A549 (cell line): ENCODE measurements around the gene SCAMP3. TPM values are rescaled to one million over a fixed set of nuclear protein-coding genes. Genes with fewer than 3 reads are reported as not detected.

Experiments
- ATAC-seq, 2 experiments: fragments of 200-7000 bp in 1 of 2; fragments of >200 bp in 1 of 2; cut with Nextera tagmentation in 1 of 2; cut with Tn5 transposase in 1 of 2; 3 replicates each; pipeline versions ENCODE4 v1.8.0 to v1.9.1; 2018 to 2020; ENCODE audit warnings: mild to moderate bottlenecking in 1 of 2, moderate library complexity in 1 of 2
- CTCF ChIA-PET: fragments of 300-600 bp; sonication (Branson Sonifier 250); formaldehyde crosslinking; extraction: SDS; loops from one replicate; lab custom pipeline; 2021; ENCODE audit warnings: antibody characterized with exemption, inconsistent platforms; lab: Yijun Ruan, JAX
- POLR2A ChIA-PET: fragments of 350-600 bp; formaldehyde crosslinking; extraction: SDS; loops from one replicate; lab custom pipeline; 2021; ENCODE audit warnings: antibody characterized with exemption, inconsistent platforms; lab: Yijun Ruan, JAX
- DNase-seq, 2 experiments: peaks; one replicate each; pipeline versions ENCODE4 v3.0.0 to v3.0.0-alpha.2; 2011 to 2016; ENCODE audit warnings: low read depth in 1 of 2, low spot score in 1 of 2
- FAIRE-seq: peaks from 2 replicates; lab custom pipeline; 2011; peaks lifted over from hg19 to GRCh38; lab: Jason Lieb, UNC
- H3K27ac ChIP-seq, 2 experiments: fragments of >200 bp; sonication (Bioruptor Twin); formaldehyde crosslinking; 3 replicates each; pipeline ENCODE4 v1.5.1; 2016 to 2017
- H3K4me1 ChIP-seq: fragments of >200 bp; sonication (Bioruptor Twin); formaldehyde crosslinking; 3 replicates; pipeline ENCODE4 v1.6.1; 2016
- H3K4me2 ChIP-seq: fragments of >200 bp; sonication (Bioruptor Twin); formaldehyde crosslinking; 3 replicates; pipeline ENCODE4 v1.6.1; 2016
- H3K4me3 ChIP-seq: fragments of >200 bp; sonication (Bioruptor Twin); formaldehyde crosslinking; 3 replicates; pipeline ENCODE4 v1.5.1; 2016
- H3K9me3 ChIP-seq: fragments of >200 bp; sonication (Bioruptor Twin); formaldehyde crosslinking; 3 replicates; pipeline ENCODE4 v1.6.1; 2016
- BHLHE40 ChIP-seq: IDR thresholded peaks from 2 replicates; pipeline ENCODE4 v1.6.1; 2012; ENCODE audit warnings: low read depth, low read length, inconsistent platforms
- CHD2 ChIP-seq: fragments of 150-350 bp; IDR thresholded peaks from 2 replicates; pipeline ENCODE4 v1.6.1; 2014; ENCODE audit warnings: low read length; ENCODE audit not compliant: partially characterized antibody
- E2F6 ChIP-seq: IDR thresholded peaks from 2 replicates; pipeline ENCODE4 v1.6.1; 2012; ENCODE audit warnings: low read depth, borderline replicate concordance
- ESRRA ChIP-seq: fragments of 150-350 bp; IDR thresholded peaks from 2 replicates; pipeline ENCODE4 v1.6.1; 2014; ENCODE audit warnings: mild to moderate bottlenecking, low read length, borderline replicate concordance
- FOXS1 ChIP-seq: fragments of 250-450 bp; sonication (Bioruptor Pico); IDR thresholded peaks from 2 replicates; pipeline ENCODE4 v1.5.0; 2020; ENCODE audit warnings: mild to moderate bottlenecking, moderate library complexity
- HEYL ChIP-seq: fragments of 250-450 bp; sonication (Bioruptor Pico); IDR thresholded peaks from 2 replicates; pipeline ENCODE4 v1.8.0; 2021; ENCODE audit warnings: mild to moderate bottlenecking, moderate library complexity
- HMGXB4 ChIP-seq: fragments of 250-450 bp; sonication (Bioruptor Pico); IDR thresholded peaks from 2 replicates; pipeline ENCODE4 v1.5.0; 2021; ENCODE audit warnings: mild to moderate bottlenecking, moderate library complexity, borderline replicate concordance
- HOXA7 ChIP-seq: fragments of 250-450 bp; sonication (Bioruptor Pico); IDR thresholded peaks from 2 replicates; pipeline ENCODE4 v1.5.0; 2020; ENCODE audit warnings: mild to moderate bottlenecking, moderate library complexity
- HOXB13 ChIP-seq: fragments of 250-450 bp; sonication (Bioruptor Pico); IDR thresholded peaks from 2 replicates; pipeline ENCODE4 v1.5.0; 2020; ENCODE audit warnings: low read depth, mild to moderate bottlenecking, moderate library complexity
- HOXB5 ChIP-seq: fragments of 250-450 bp; sonication (Bioruptor Pico); IDR thresholded peaks from 2 replicates; pipeline ENCODE4 v1.5.0; 2020; ENCODE audit warnings: mild to moderate bottlenecking, moderate library complexity
- MAFK ChIP-seq: fragments of 450-650 bp; IDR thresholded peaks from 2 replicates; pipeline ENCODE4 v1.6.1; 2014; ENCODE audit not compliant: partially characterized antibody
- PHF8 ChIP-seq: fragments of 200-600 bp; sonication (generic); IDR thresholded peaks from 2 replicates; pipeline ENCODE4 v1.6.1; 2016; ENCODE audit warnings: low read depth, mild to moderate bottlenecking, antibody characterized with exemption, moderate library complexity, borderline replicate concordance
- POLR2AphosphoS2 ChIP-seq: conservative IDR thresholded peaks from 2 replicates; pipeline ENCODE4 v1.6.1; 2012; ENCODE audit warnings: low read length, improper control_type of control experiment, inconsistent platforms
- RARB ChIP-seq: fragments of 250-450 bp; sonication (Bioruptor Pico); IDR thresholded peaks from 2 replicates; pipeline ENCODE4 v1.8.0; 2021; ENCODE audit warnings: mild to moderate bottlenecking, moderate library complexity
- REST ChIP-seq: fragments of 200-600 bp; sonication (generic); IDR thresholded peaks from 2 replicates; pipeline ENCODE4 v1.6.1; 2016; ENCODE audit warnings: antibody characterized with exemption, mild to moderate bottlenecking, moderate library complexity
- RFX5 ChIP-seq: fragments of 450-650 bp; IDR thresholded peaks from 2 replicates; pipeline ENCODE4 v1.7.1; 2014; ENCODE audit warnings: antibody characterized with exemption, mild to moderate bottlenecking, moderate library complexity
- SMC3 ChIP-seq: fragments of >200 bp; sonication (Bioruptor Twin); formaldehyde crosslinking; IDR thresholded peaks from 3 replicates; pipeline ENCODE4 v1.6.1; 2018; ENCODE audit warnings: inconsistent platforms
- SREBF2 ChIP-seq: fragments of 450-650 bp; IDR thresholded peaks from 2 replicates; pipeline ENCODE4 v1.6.1; 2014; ENCODE audit warnings: mild to moderate bottlenecking, moderate library complexity
- TP53 ChIP-seq: fragments of 250-450 bp; sonication (Bioruptor Pico); IDR thresholded peaks from 2 replicates; pipeline ENCODE4 v1.5.0; 2021; ENCODE audit warnings: mild to moderate bottlenecking, moderate library complexity
- WGBS: methylation state at CpG from one replicate; pipeline ENCODE4 v1.1.6; 2017; ENCODE audit errors: missing lambda C conversion rate; 5-methylcytosine and 5-hydroxymethylcytosine counted together
- polyA plus RNA-seq, 4 experiments: library from polyadenylated mRNA; depleted of rRNA in 3 of 4; stranded (reverse); fragments of >200 nt; fragmentation: RNase III in 1 of 4; extraction: RNeasy Plus Mini Kit Qiagen cat#74134 plus additional on column Dnase treatment in 1 of 4; gene quantifications; 2 replicates in 3 of 4; 3 replicates in 1 of 4; pipeline ENCODE4 v1.2.3, GENCODE V29; 2011 to 2017
- TF ChIP-seq, protein P1 (sequence below): fragments of 250-450 bp; sonication (Bioruptor Pico); IDR thresholded peaks from 2 replicates; pipeline ENCODE4 v1.5.0; 2020; ENCODE audit warnings: low read depth, mild to moderate bottlenecking, moderate library complexity
- TF ChIP-seq, protein P2 (sequence below): fragments of >200 bp; sonication (Bioruptor Twin); formaldehyde crosslinking; IDR thresholded peaks from 2 replicates; pipeline ENCODE4 v1.6.1; 2016
- TF ChIP-seq, protein P3 (sequence below): fragments of 450-650 bp; IDR thresholded peaks from 2 replicates; pipeline ENCODE4 v1.6.1; 2014; ENCODE audit warnings: antibody characterized with exemption

SCAMP3 gene
- polyA plus RNA-seq, 2 of the 4 experiments (the other 2 are of a cell fraction): 75.9 to 135 TPM

DNA sequence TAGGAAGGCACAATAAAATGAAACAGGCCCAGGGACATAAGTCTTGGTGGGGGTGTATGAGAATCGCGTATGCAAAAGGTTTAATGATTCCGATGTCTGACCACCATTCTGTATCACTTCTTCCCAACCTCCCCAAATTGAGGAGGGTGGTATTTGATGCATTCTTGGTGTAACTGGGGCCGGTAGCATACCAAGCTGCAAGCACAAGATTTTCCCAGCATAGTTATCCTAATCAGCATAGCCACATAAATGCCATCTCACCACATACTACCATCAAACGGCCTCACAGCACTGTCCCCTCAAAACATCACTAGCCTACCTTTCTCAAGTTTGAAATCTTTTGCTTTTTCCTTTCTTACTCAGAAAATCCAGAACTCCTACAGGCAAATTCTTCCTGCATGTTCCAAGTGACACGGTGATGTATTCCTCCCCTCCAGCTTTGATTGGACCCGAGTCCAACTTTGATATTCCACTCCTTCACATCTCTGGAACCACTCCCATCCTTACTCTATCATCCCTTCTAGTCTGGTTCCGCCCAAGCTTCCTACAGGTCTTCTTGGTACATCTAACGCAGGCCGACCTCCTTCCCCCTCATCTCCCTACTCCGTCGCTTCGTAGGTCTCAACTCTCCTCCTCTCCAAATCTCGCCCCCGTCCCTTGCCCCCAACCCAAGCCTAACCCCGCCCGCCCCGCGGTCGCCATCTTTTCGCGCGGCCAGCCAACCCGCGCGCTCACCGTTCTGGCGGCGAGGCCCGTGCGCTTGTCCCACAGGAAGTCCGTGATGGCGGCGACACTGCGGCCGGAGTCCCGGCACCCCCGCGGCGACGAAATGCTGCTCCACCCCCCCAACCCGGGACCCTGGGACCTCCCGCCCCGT lies 10.5 kb upstream of the SCAMP3 start:
- CTCF ChIA-PET: interaction anchor here (0.8 to 16.5 kb wide), 8 partner anchors 16 to 55 kb away, joined by 3 to 326 read pairs (median 4); no protein-coding TSS in a partner anchor
- POLR2A ChIA-PET: interaction anchor here (0.6 to 2.3 kb wide), 14 partner anchors 9 to 290 kb away, joined by 3 to 25 read pairs (median 4); partner anchors contain the start of genes ASH1L and SCAMP3
- peak overlapping the region; percentile 81 for H3K4me2 ChIP-seq
- DNase-seq: peak; percentile 72 to 77
- peak overlapping the region; percentile 90 to 98 for H3K27ac ChIP-seq
- FAIRE-seq: no peak
- peak; percentile 62 to 77 for ATAC-seq
- no peaks in the 10 kb centered on the region for H3K9me3 ChIP-seq
- H3K4me3 ChIP-seq: peak overlapping the region; percentile 62
- WGBS: 12% methylated on average over 14 of the region's 44 CpGs
- peaks cover 12% of the 10 kb centered on the region; the same call in 2 of the 3 replicates for H3K4me1 ChIP-seq
- no peak; the same call in 1 of the 2 replicates for TF ChIP-seq PHF8
- no peak for TF ChIP-seq E2F6
- TF ChIP-seq HOXB5 (CRISPR knock-in tag): 0 out of 2 replicates have a peak, but pooled peaks have one; percentile 45
- TF ChIP-seq, all 56 proteins: peak for 1

- H3K27ac ChIP-seq: no peak overlapping the region
- 96% methylated on average over 21 of the region's 21 CpGs for WGBS
- CTCF ChIA-PET: interaction anchor here (1.3 to 16.5 kb wide), 2 partner anchors 20 to 53 kb away, joined by 4 to 326 read pairs; no protein-coding TSS in a partner anchor
- POLR2A ChIA-PET: no interaction called here
- FAIRE-seq (no peak), ATAC-seq (no peak)
- H3K4me1 ChIP-seq: peaks cover 12% of the 10 kb centered on the region; the same call in 2 of the 3 replicates
- no peaks in the 10 kb centered on the region for H3K9me3 ChIP-seq
- no peak overlapping the region for H3K4me3 ChIP-seq
- TF ChIP-seq, protein P1, sequence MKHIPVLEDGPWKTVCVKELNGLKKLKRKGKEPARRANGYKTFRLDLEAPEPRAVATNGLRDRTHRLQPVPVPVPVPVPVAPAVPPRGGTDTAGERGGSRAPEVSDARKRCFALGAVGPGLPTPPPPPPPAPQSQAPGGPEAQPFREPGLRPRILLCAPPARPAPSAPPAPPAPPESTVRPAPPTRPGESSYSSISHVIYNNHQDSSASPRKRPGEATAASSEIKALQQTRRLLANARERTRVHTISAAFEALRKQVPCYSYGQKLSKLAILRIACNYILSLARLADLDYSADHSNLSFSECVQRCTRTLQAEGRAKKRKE (CRISPR knock-in tag): no peak
- TF ChIP-seq ESRRA: no peak
- TF ChIP-seq TP53: no peak
- no peak for TF ChIP-seq CHD2
- no peak for TF ChIP-seq MAFK
- TF ChIP-seq RARB: no peak
- no peak for TF ChIP-seq REST
- TF ChIP-seq HMGXB4 (CRISPR knock-in tag): no peak
- TF ChIP-seq HOXB13: no peak
- no peak for TF ChIP-seq BHLHE40
- no peak for TF ChIP-seq RFX5
- TF ChIP-seq, protein P2, sequence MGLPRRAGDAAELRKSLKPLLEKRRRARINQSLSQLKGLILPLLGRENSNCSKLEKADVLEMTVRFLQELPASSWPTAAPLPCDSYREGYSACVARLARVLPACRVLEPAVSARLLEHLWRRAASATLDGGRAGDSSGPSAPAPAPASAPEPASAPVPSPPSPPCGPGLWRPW: no peak
- TF ChIP-seq FOXS1 (CRISPR knock-in tag): no peak
- TF ChIP-seq, protein P3, sequence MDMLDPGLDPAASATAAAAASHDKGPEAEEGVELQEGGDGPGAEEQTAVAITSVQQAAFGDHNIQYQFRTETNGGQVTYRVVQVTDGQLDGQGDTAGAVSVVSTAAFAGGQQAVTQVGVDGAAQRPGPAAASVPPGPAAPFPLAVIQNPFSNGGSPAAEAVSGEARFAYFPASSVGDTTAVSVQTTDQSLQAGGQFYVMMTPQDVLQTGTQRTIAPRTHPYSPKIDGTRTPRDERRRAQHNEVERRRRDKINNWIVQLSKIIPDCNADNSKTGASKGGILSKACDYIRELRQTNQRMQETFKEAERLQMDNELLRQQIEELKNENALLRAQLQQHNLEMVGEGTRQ: no peak
- no peak for TF ChIP-seq SREBF2
- TF ChIP-seq HOXA7: no peak
- no peak for TF ChIP-seq POLR2AphosphoS2
- TF ChIP-seq HEYL: no peak
- TF ChIP-seq SMC3: no peak
- TF ChIP-seq, all 56 proteins: peak for 0
- DNase-seq: no peak
- H3K4me2 ChIP-seq: no peak overlapping the region
Observed at GRCh38 chr1:155269381-155269780, 7.2 kb upstream of the SCAMP3 start.
